Upper lobe of right lung (tissue), 1 donor: ENCODE measurements around the gene CETP. TPM values are rescaled to one million over a fixed set of nuclear protein-coding genes. Genes with fewer than 3 reads are reported as not detected.
A peak's percentile ranks its signal among the peaks of the same experiment; 100 is the strongest.

Experiments
- ATAC-seq: fragments of 200-7000 bp; cut with Tn5 transposase; one replicate; pipeline ENCODE4 v1.9.1; 2020; ENCODE audit warnings: mild to moderate bottlenecking, moderate library complexity
- DNase-seq: peaks from one replicate; pipeline ENCODE4 v3.0.0-alpha.2; 2020
- H3K27ac ChIP-seq: fragments of 200-600 bp; one replicate; pipeline ENCODE4 v1.8.0; 2022
- H3K27me3 ChIP-seq: fragments of 200-600 bp; one replicate; pipeline ENCODE4 v1.8.0; 2022; ENCODE audit warnings: mild to moderate bottlenecking
- H3K36me3 ChIP-seq: fragments of 200-600 bp; one replicate; pipeline ENCODE4 v1.8.0; 2022
- H3K4me1 ChIP-seq: fragments of 200-600 bp; one replicate; pipeline ENCODE4 v1.8.0; 2022
- H3K4me3 ChIP-seq: fragments of 200-600 bp; one replicate; pipeline ENCODE4 v1.8.0; 2022; ENCODE audit warnings: mild to moderate bottlenecking
- H3K9me3 ChIP-seq: fragments of 200-600 bp; one replicate; pipeline ENCODE4 v1.8.0; 2022
- CTCF ChIP-seq: fragments of 200-600 bp; IDR thresholded peaks from one replicate; pipeline ENCODE4 v1.8.0; 2022; ENCODE audit warnings: antibody characterized with exemption
- intact Hi-C: fragments of 100-400 bp; cut with DNase I; formaldehyde crosslinking; loops from one replicate; pipeline ENCODE4 v1.11.0; 2022
- total RNA-seq: library from RNA; stranded (reverse); fragmentation: NEBNext Ultra II Directional; extraction: Animal tissue kit (Norgen Biotek cat#: 25700); gene quantifications from one replicate; pipeline ENCODE4 v1.2.1, GENCODE V29; 2021
- donor health status: DM: no; HTN: yes; CAD: no; lungs with severe emphysema.

Gene CETP
- total RNA-seq, 1 donor from 2014 or later, result 1.9 TPM

- H3K9me3 ChIP-seq, result no peaks in the 10 kb centered on the region
- no peak overlapping the region for H3K27ac ChIP-seq
- H3K4me1 ChIP-seq, result peaks cover 6% of the 10 kb centered on the region
- ATAC-seq, result no peak
- no peak for DNase-seq
- H3K36me3 ChIP-seq, result peaks cover 11% of the 10 kb centered on the region
- no peaks in the 10 kb centered on the region for H3K27me3 ChIP-seq
- no peak overlapping the region for H3K4me3 ChIP-seq
- no peak for TF ChIP-seq CTCF
- intact Hi-C loops, result loop anchor here (10.0 kb wide), 1 partner anchor 86 kb away; the partner anchor contains the start of gene SLC12A3
These were observed 11.3 kb upstream of the CETP start for GRCh38 chr16:56950455-56950854.

GRCh38 chr16:56950881-56951771 is 10.6 kb upstream of the CETP start:
- Histone ChIP-seq H3K4me1 (peaks cover 4% of the 10 kb centered on the region), H3K27ac (no peak overlapping the region), H3K36me3 (peaks cover 8% of the 10 kb centered on the region), H3K4me3 (no peak overlapping the region), H3K9me3 (no peaks in the 10 kb centered on the region), H3K27me3 (no peaks in the 10 kb centered on the region)
- peak; percentile 62 for TF ChIP-seq CTCF
- intact Hi-C loops, result loop anchor here (10.0 kb wide), 1 partner anchor 86 kb away; the partner anchor contains the start of gene SLC12A3
- peak; percentile 89 for ATAC-seq
- peak; percentile 75 for DNase-seq

GRCh38 chr16:56953006-56953405 is 8.7 kb upstream of the CETP start:
- Histone ChIP-seq H3K27me3 (no peaks in the 10 kb centered on the region), H3K36me3 (no peaks in the 10 kb centered on the region), H3K4me3 (no peak overlapping the region), H3K9me3 (no peaks in the 10 kb centered on the region), H3K27ac (no peak overlapping the region), H3K4me1 (no peaks in the 10 kb centered on the region)
- TF ChIP-seq CTCF, result no peak
- ATAC-seq (no peak), DNase-seq (no peak)
- intact Hi-C loops, result loop anchor here (10.0 kb wide), 1 partner anchor 88 kb away; the partner anchor contains the start of gene SLC12A3

- DNase-seq (no peak), ATAC-seq (no peak)
- no peak overlapping the region for H3K4me3 ChIP-seq
- H3K27me3 ChIP-seq, result no peaks in the 10 kb centered on the region
- no peaks in the 10 kb centered on the region for H3K36me3 ChIP-seq
- intact Hi-C loops, result loop anchor here (10.0 kb wide), 1 partner anchor 91 kb away; the partner anchor contains the start of gene SLC12A3
- H3K9me3 ChIP-seq, result no peaks in the 10 kb centered on the region
- peaks cover 3% of the 10 kb centered on the region for H3K4me1 ChIP-seq
- H3K27ac ChIP-seq, result no peak overlapping the region
- no peak for TF ChIP-seq CTCF
These were observed 5.7 kb upstream of the CETP start for GRCh38 chr16:56956076-56956475.

GRCh38 chr16:56956756-56957155 is 5.0 kb upstream of the CETP start:
- intact Hi-C loops, result loop anchor here (10.0 kb wide), 1 partner anchor 92 kb away; the partner anchor contains the start of gene SLC12A3
- no peak overlapping the region for H3K4me3 ChIP-seq
- H3K36me3 ChIP-seq, result no peaks in the 10 kb centered on the region
- TF ChIP-seq CTCF, result no peak
- DNase-seq, result no peak
- H3K9me3 ChIP-seq, result no peaks in the 10 kb centered on the region
- peaks cover 10% of the 10 kb centered on the region for H3K4me1 ChIP-seq
- no peak overlapping the region for H3K27ac ChIP-seq
- no peaks in the 10 kb centered on the region for H3K27me3 ChIP-seq
- ATAC-seq, result no peak
